SK-N-SH (cell line): Measurements from ENCODE around the gene CCDC68. TPM values are rescaled to one million over a fixed set of nuclear protein-coding genes. Genes with fewer than 3 reads are reported as not detected.

Experiments
- CTCF ChIA-PET: fragments of 300-600, 350-600 bp; formaldehyde crosslinking; extraction: SDS; loops from one replicate; lab custom pipeline; 2021; lab: Yijun Ruan, JAX
- POLR2A ChIA-PET: fragments of 350-600 bp; sonication (Branson Sonifier 250); formaldehyde crosslinking; extraction: SDS; loops from one replicate; lab custom pipeline; 2020; ENCODE audit warnings: antibody characterized with exemption, inconsistent platforms; lab: Yijun Ruan, JAX
- DNase-seq: peaks from one replicate; pipeline ENCODE4 v3.0.0; 2012
- H2AFZ ChIP-seq: fragments of 200-600 bp; sonication (generic); 2 replicates; pipeline ENCODE4 v1.8.1; 2016; ENCODE audit warnings: antibody characterized with exemption, mild to moderate bottlenecking, low read depth
- H3F3A ChIP-seq: fragments of 200-600 bp; sonication (generic); replicated peaks from 2 replicates; pipeline ENCODE3; 2016; ENCODE audit warnings: antibody characterized with exemption, mild to moderate bottlenecking; ENCODE audit not compliant: insufficient read depth
- H3K27ac ChIP-seq, 2 experiments: fragments of 200-500 bp in 1 of 2; fragments of 200-600 bp in 1 of 2; sonication (Bioruptor generic) in 1 of 2; sonication (generic), shearing (Covaris generic) in 1 of 2; 2 replicates each; pipeline versions ENCODE4 v1.5.1 to v1.6.1; 2014 to 2016; ENCODE audit warnings: low read depth in 2 of 2, inconsistent platforms in 1 of 2, low read length in 1 of 2, mild to moderate bottlenecking in 1 of 2, mixed read lengths in 1 of 2
- H3K27me3 ChIP-seq: fragments of 200-600 bp; sonication (generic), shearing (Covaris generic); 2 replicates; pipeline ENCODE4 v1.6.1; 2016; ENCODE audit warnings: mixed run types; ENCODE audit not compliant: insufficient read depth
- H3K36me3 ChIP-seq, 2 experiments: fragments of 200-500 bp in 1 of 2; fragments of 200-600 bp in 1 of 2; sonication (Bioruptor generic) in 1 of 2; sonication (generic) in 1 of 2; replicated peaks in 1 of 2; 2 replicates each; pipeline versions ENCODE3 to v1.5.1; 2014 to 2016; ENCODE audit warnings: low read length in 1 of 2, mild to moderate bottlenecking in 1 of 2; ENCODE audit not compliant: insufficient read depth in 2 of 2, control insufficient read depth in 1 of 2
- H3K4me1 ChIP-seq, 2 experiments: fragments of 200-500 bp in 1 of 2; fragments of 200-600 bp in 1 of 2; sonication (Bioruptor generic) in 1 of 2; sonication (generic), shearing (Covaris generic) in 1 of 2; 2 replicates each; pipeline versions ENCODE4 v1.5.1 to v1.6.1; 2014 to 2016; ENCODE audit warnings: low read depth in 1 of 2, low read length in 1 of 2, mixed run types in 1 of 2; ENCODE audit not compliant: insufficient read depth in 2 of 2, control insufficient read depth in 1 of 2
- H3K4me2 ChIP-seq: fragments of 200-600 bp; sonication (generic), shearing (Covaris generic); 2 replicates; pipeline ENCODE4 v1.6.1; 2017; ENCODE audit warnings: mixed run types
- H3K4me3 ChIP-seq, 2 experiments: fragments of 200-500 bp in 1 of 2; fragments of 200-600 bp in 1 of 2; sonication (Bioruptor generic) in 1 of 2; sonication (generic), shearing (Covaris generic) in 1 of 2; 2 replicates each; pipeline versions ENCODE4 v1.5.1 to v1.8.1; 2014 to 2016; ENCODE audit warnings: low read depth in 2 of 2, inconsistent platforms in 1 of 2, low read length in 1 of 2, mild to moderate bottlenecking in 1 of 2, mixed read lengths in 1 of 2, moderate library complexity in 1 of 2
- H3K79me2 ChIP-seq: fragments of 200-600 bp; sonication (generic); 2 replicates; pipeline ENCODE4 v1.8.1; 2017; ENCODE audit warnings: mild to moderate bottlenecking; ENCODE audit not compliant: insufficient read depth
- H3K9ac ChIP-seq: fragments of 200-600 bp; sonication (generic); 2 replicates; pipeline ENCODE4 v1.6.1; 2017; ENCODE audit warnings: mixed run types
- H3K9me2 ChIP-seq: fragments of 200-600 bp; sonication (generic); 2 replicates; pipeline ENCODE4 v1.6.1; 2017; ENCODE audit warnings: mixed run types
- H3K9me3 ChIP-seq: fragments of 200-600 bp; sonication (generic); 2 replicates; pipeline ENCODE4 v1.6.1; 2017; ENCODE audit warnings: mixed run types, mild to moderate bottlenecking, moderate library complexity
- H4K20me1 ChIP-seq: fragments of 200-600 bp; sonication (generic); 2 replicates; pipeline ENCODE4 v1.6.1; 2017; ENCODE audit warnings: mild to moderate bottlenecking, mixed run types; ENCODE audit not compliant: insufficient read depth
- EP300 ChIP-seq, 2 experiments: IDR thresholded peaks; 2 replicates each; pipeline versions ENCODE4 v1.4.0 to v1.6.1; 2012; ENCODE audit warnings: borderline replicate concordance in 1 of 2, low read depth in 1 of 2, low read length in 1 of 2
- FOXM1 ChIP-seq: IDR thresholded peaks from 2 replicates; pipeline ENCODE4 v1.4.0; 2012; ENCODE audit warnings: low read depth, mild to moderate bottlenecking
- GATA2 ChIP-seq: sonication (generic); formaldehyde crosslinking; IDR thresholded peaks from 2 replicates; pipeline ENCODE4 v1.5.0; 2020; ENCODE audit warnings: mild to moderate bottlenecking, missing genetic modification reagents
- JUND ChIP-seq: IDR thresholded peaks from 2 replicates; pipeline ENCODE4 v1.4.0; 2012
- NFIC ChIP-seq: IDR thresholded peaks from 2 replicates; pipeline ENCODE4 v1.4.0; 2012; ENCODE audit warnings: borderline replicate concordance
- POLR2AphosphoS5 ChIP-seq: IDR thresholded peaks from 2 replicates; pipeline ENCODE4 v1.6.1; 2012; ENCODE audit warnings: low read depth, low read length
- RXRA ChIP-seq: IDR thresholded peaks from 2 replicates; pipeline ENCODE4 v1.4.0; 2012; ENCODE audit warnings: low read depth, mild to moderate bottlenecking, borderline replicate concordance
- TAF1 ChIP-seq: IDR thresholded peaks from 2 replicates; pipeline ENCODE4 v1.6.1; 2012; ENCODE audit warnings: low read depth, mild to moderate bottlenecking, low read length, moderate library complexity, borderline replicate concordance
- TEAD4 ChIP-seq: IDR thresholded peaks from 2 replicates; pipeline ENCODE4 v1.4.0; 2012; ENCODE audit warnings: mild to moderate bottlenecking, borderline replicate concordance; ENCODE audit not compliant: insufficient read depth
- WGBS: methylation state at CpG from one replicate; pipeline ENCODE4 v1.1.6; 2017; ENCODE audit warnings: low lambda C conversion rate; 5-methylcytosine and 5-hydroxymethylcytosine counted together
- polyA plus RNA-seq, 3 experiments: library from polyadenylated mRNA; depleted of rRNA; stranded (reverse); fragments of >200 nt; gene quantifications; 2 replicates each; pipeline ENCODE4 v1.2.3, GENCODE V29; 2012
- TF ChIP-seq, protein P1 (sequence below): IDR thresholded peaks from 2 replicates; pipeline ENCODE4; 2012
- TF ChIP-seq, protein P2 (sequence below): fragments of 200-600 bp; sonication (generic); IDR thresholded peaks from 2 replicates; pipeline ENCODE4 v1.6.1; 2017; ENCODE audit warnings: antibody characterized with exemption, mild to moderate bottlenecking, moderate library complexity

Gene CCDC68
- polyA plus RNA-seq, 1 of the 3 experiments (the other 2 are of a cell fraction) = not detected

DNA sequence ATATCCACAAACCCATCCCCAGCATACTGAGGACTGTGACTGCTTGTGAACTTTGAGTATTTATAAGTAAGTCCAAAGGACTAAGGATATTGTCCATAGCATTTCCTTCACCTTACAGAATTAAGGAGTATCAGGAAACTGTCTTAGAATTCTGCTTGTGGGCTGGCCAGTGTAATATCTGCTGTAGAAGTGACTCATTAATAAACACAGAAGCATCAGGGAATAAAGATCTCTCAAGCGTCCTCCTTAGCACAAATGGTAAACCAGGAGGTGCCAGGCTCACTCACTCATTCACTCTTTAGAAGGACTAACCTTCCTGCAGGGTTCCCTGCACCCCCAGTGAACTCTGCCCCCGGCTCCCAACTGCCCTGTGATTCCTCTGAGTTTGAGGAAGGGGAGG, 31.0 kb downstream of the CCDC68 start:
- Histone ChIP-seq H3K4me2 (no peak overlapping the region), H3F3A (no peaks in the 10 kb centered on the region), H3K9ac (no peak overlapping the region), H4K20me1 (no peaks in the 10 kb centered on the region), H3K79me2 (no peaks in the 10 kb centered on the region), H3K36me3 (no peaks in the 10 kb centered on the region), H3K9me2 (no peaks in the 10 kb centered on the region), H3K27ac (no peak overlapping the region), H3K4me3 (no peak overlapping the region), H3K4me1 (0 out of 4 replicates have a peak, but pooled peaks cover 0 to 4% of the 10 kb centered on the region in 2 experiments), H3K9me3 (no peaks in the 10 kb centered on the region), H3K27me3 (no peaks in the 10 kb centered on the region), H2AFZ (no peak overlapping the region)
- ChIA-PET CTCF (no interaction called here), POLR2A (no interaction called here)
- TF ChIP-seq RXRA (no peak), FOXM1 (no peak), POLR2AphosphoS5 (no peak)
- TF ChIP-seq, protein P1, sequence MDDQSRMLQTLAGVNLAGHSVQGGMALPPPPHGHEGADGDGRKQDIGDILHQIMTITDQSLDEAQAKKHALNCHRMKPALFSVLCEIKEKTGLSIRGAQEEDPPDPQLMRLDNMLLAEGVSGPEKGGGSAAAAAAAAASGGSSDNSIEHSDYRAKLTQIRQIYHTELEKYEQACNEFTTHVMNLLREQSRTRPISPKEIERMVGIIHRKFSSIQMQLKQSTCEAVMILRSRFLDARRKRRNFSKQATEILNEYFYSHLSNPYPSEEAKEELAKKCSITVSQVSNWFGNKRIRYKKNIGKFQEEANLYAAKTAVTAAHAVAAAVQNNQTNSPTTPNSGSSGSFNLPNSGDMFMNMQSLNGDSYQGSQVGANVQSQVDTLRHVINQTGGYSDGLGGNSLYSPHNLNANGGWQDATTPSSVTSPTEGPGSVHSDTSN = no peak
- no peak for DNase-seq
- WGBS = 76% methylated on average over 2 of the region's 2 CpGs

DNA sequence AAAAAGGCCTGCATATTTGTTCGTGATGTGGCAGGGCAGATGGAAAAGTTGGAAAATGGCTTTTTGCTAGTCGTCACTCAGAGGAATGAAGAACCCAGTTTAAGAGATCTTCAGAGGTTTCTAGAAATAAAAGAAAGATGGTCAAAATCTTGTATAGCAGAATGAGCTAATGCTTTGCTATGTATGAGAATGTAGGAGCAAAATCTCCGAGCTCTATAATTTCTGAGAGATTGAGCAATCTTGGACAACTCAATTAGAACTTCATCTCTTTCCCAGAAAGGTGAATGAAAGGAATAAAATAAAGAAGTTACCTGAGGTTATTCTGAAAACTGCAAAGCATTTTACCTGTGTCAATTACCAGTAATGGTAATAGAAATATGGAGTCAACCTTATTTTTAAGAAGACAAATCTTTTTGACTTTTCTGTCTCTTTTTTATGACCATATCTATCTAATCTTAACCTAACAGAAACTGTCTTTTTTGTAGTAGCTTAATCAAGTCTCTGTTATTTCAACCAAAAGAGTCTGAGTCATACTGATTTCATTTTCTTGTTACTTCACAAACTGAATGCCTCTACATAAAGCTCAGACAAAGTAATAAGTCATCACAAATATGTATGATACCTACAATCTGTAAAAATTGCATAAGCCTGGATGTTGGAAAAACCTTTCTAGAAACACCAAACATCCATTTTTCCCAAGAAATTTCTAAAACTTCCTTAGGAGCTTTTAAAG, 32.5 kb downstream of the CCDC68 start:
- Histone ChIP-seq H3K27me3 (no peaks in the 10 kb centered on the region), H3K27ac (peak overlapping the region in 1 of 2 experiments; percentile 22; a peak in 1 of 4 replicates), H3K36me3 (no peaks in the 10 kb centered on the region), H2AFZ (no peak overlapping the region), H3K79me2 (no peaks in the 10 kb centered on the region), H3K4me2 (no peak overlapping the region), H3K4me3 (no peak overlapping the region), H3F3A (no peaks in the 10 kb centered on the region), H4K20me1 (no peaks in the 10 kb centered on the region), H3K9me2 (no peaks in the 10 kb centered on the region), H3K9ac (no peak overlapping the region), H3K4me1 (0 out of 4 replicates have a peak, but pooled peaks cover 0 to 4% of the 10 kb centered on the region in 2 experiments), H3K9me3 (no peaks in the 10 kb centered on the region)
- TF ChIP-seq NFIC (no peak; the same call in 1 of the 2 replicates), JUND (peak; percentile 53), GATA2 (no peak), TEAD4 (0 out of 2 replicates have a peak, but pooled peaks have one; percentile 14), EP300 (IDR thresholded peaks at IDR 0.05; ENCODE audit: borderline replicate concordance in 1 of 2, low read depth in 1 of 2, low read length in 1 of 2) (peak in 1 of 2 experiments; percentile 35; a peak in 1 of 4 replicates), TAF1 (no peak)
- TF ChIP-seq, protein P2, sequence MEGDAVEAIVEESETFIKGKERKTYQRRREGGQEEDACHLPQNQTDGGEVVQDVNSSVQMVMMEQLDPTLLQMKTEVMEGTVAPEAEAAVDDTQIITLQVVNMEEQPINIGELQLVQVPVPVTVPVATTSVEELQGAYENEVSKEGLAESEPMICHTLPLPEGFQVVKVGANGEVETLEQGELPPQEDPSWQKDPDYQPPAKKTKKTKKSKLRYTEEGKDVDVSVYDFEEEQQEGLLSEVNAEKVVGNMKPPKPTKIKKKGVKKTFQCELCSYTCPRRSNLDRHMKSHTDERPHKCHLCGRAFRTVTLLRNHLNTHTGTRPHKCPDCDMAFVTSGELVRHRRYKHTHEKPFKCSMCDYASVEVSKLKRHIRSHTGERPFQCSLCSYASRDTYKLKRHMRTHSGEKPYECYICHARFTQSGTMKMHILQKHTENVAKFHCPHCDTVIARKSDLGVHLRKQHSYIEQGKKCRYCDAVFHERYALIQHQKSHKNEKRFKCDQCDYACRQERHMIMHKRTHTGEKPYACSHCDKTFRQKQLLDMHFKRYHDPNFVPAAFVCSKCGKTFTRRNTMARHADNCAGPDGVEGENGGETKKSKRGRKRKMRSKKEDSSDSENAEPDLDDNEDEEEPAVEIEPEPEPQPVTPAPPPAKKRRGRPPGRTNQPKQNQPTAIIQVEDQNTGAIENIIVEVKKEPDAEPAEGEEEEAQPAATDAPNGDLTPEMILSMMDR = no peak
- TF ChIP-seq, protein P1 = peak; percentile 10; the same call in 1 of the 2 replicates
- CTCF ChIA-PET = interaction anchor here (1.7 kb wide), 1 partner anchor 19 kb away, joined by 3 read pairs; no protein-coding TSS in a partner anchor
- DNase-seq = no peak
- POLR2A ChIA-PET = no interaction called here
- 82% methylated on average over 3 of the region's 3 CpGs for WGBS
